Measurements from ENCODE around the gene LRRC37A3. TPM values are rescaled to one million over a fixed set of nuclear protein-coding genes. Genes with fewer than 3 reads are reported as not detected.
"Not testable (repeated sequence)": the region's sequence is repeated elsewhere in the genome, so short reads cannot be mapped to it uniquely, and the experiment has no call there.

The LRRC37A3 gene
- total and polyA plus RNA-seq, 5 donors = 2.0 to 11.2 (median 5.4) TPM

DNA sequence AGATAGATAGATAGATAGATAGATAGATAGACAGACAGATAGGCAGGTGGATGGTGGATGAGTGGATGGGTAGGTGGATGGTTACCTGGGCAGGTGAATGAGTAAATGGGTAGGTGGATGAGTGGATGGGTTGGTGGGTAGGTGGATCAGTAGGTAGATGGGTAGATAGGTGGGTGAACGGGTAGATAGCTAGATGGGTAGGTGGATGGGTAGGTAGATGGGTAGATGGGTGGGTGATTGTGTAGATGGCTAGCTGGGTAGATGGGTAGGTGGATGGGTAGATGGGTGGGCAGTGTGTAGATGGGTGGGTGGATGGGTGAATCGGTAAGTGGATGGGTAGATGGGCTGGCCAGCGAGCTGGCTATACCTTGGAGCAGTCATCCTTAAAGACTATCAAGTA is 21.8 kb upstream of the LRRC37A3 start:
- DNase-seq (no peak), ATAC-seq (no peak)
- no peak overlapping the region for H3K27ac ChIP-seq (ENCODE audit: low read length)
- H3K4me3 ChIP-seq (ENCODE audit: low read length) = no peak overlapping the region
- no peaks in the 10 kb centered on the region for H3K4me1 ChIP-seq (ENCODE audit: control insufficient read depth, insufficient read depth, low read length)
- no peaks in the 10 kb centered on the region for H3K9me3 ChIP-seq (ENCODE audit: control insufficient read depth, low read length)
- WGBS = 93% methylated on average over 3 of the region's 3 CpGs
- intact Hi-C loops (cut with DNase I) = no loop called here
- no peaks in the 10 kb centered on the region for H3K27me3 ChIP-seq (ENCODE audit: control insufficient read depth, insufficient read depth)

DNA sequence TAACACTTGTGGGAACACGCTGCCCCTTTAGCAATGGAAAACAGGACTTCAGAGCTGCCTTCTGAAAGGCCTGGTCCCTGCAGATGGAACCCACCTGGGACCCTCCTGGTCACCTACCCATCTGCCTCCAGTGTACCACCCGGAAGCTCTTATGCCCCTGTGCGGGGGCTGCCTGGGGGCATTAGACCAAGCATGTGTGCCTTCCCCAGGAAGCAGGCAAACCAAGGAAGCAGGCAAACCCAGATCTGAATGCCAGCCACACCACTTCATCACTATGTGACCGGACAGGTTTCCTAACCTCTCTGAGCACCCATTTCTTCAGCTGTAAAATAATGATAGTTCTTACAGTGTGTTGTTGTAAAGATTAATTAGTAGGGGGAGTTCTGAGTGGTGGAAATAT is 20.8 kb upstream of the LRRC37A3 start:
- intact Hi-C loops (cut with DNase I) = no loop called here
- Histone ChIP-seq H3K9me3 (ENCODE audit: control insufficient read depth, low read length) (no peaks in the 10 kb centered on the region), H3K4me3 (ENCODE audit: low read length) (no peak overlapping the region), H3K27ac (ENCODE audit: low read length) (no peak overlapping the region), H3K4me1 (ENCODE audit: control insufficient read depth, insufficient read depth, low read length) (no peaks in the 10 kb centered on the region), H3K27me3 (ENCODE audit: control insufficient read depth, insufficient read depth) (no peaks in the 10 kb centered on the region)
- ATAC-seq (no peak), DNase-seq (no peak)
- WGBS = 94% methylated on average over 4 of the region's 4 CpGs

GRCh38 chr17:64938925-64939474 is 19.7 kb upstream of the LRRC37A3 start:
- H3K27me3 ChIP-seq (ENCODE audit: control insufficient read depth, insufficient read depth) = no peaks in the 10 kb centered on the region
- H3K4me1 ChIP-seq (ENCODE audit: control insufficient read depth, insufficient read depth, low read length) = no peaks in the 10 kb centered on the region
- ATAC-seq (peak; percentile 66 to 76), DNase-seq (peak; percentile 47 to 82 (median 80))
- 38% methylated on average over 11 of the region's 11 CpGs for WGBS
- intact Hi-C loops (cut with DNase I) = no loop called here
- no peaks in the 10 kb centered on the region for H3K9me3 ChIP-seq (ENCODE audit: control insufficient read depth, low read length)
- H3K27ac ChIP-seq (ENCODE audit: low read length) = no peak overlapping the region
- H3K4me3 ChIP-seq (ENCODE audit: low read length) = no peak overlapping the region

DNA sequence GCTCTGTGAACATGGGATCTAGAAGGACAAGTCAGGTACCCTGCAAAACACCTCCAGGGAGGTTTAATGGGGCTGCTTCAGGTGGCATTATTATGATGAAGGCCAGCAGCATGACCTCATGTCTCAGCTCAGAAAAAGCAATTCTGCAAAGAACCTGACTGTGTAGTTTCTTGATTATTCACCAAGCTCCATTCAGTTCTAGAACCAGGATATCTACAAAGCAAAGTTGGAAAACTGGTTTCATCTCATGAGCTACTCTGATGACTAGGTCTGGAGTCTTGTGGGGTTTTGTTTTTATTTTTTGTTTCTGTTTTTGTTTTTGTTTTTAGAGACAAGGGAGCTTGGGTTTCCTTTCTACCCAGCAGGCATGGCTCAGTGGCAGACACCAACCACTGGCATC is 19.0 kb upstream of the LRRC37A3 start:
- no peaks in the 10 kb centered on the region for H3K4me1 ChIP-seq (ENCODE audit: control insufficient read depth, insufficient read depth, low read length)
- H3K9me3 ChIP-seq (ENCODE audit: control insufficient read depth, low read length) = no peaks in the 10 kb centered on the region
- ATAC-seq (no peak), DNase-seq (no peak)
- H3K4me3 ChIP-seq (ENCODE audit: low read length) = no peak overlapping the region
- intact Hi-C loops (cut with DNase I) = no loop called here
- H3K27me3 ChIP-seq (ENCODE audit: control insufficient read depth, insufficient read depth) = no peaks in the 10 kb centered on the region
- H3K27ac ChIP-seq (ENCODE audit: low read length) = no peak overlapping the region

- 88% methylated on average over 10 of the region's 10 CpGs for WGBS
- Histone ChIP-seq H3K9me3 (ENCODE audit: control insufficient read depth, low read length) (no peaks in the 10 kb centered on the region), H3K4me1 (ENCODE audit: control insufficient read depth, insufficient read depth, low read length) (no peaks in the 10 kb centered on the region), H3K4me3 (ENCODE audit: low read length) (no peak overlapping the region), H3K27ac (ENCODE audit: low read length) (no peak overlapping the region), H3K27me3 (ENCODE audit: control insufficient read depth, insufficient read depth) (no peaks in the 10 kb centered on the region)
- ATAC-seq (no peak), DNase-seq (no peak)
- intact Hi-C loops (cut with DNase I) = no loop called here
Measured at GRCh38 chr17:64936117-64936516, 16.8 kb upstream of the LRRC37A3 start.

DNA sequence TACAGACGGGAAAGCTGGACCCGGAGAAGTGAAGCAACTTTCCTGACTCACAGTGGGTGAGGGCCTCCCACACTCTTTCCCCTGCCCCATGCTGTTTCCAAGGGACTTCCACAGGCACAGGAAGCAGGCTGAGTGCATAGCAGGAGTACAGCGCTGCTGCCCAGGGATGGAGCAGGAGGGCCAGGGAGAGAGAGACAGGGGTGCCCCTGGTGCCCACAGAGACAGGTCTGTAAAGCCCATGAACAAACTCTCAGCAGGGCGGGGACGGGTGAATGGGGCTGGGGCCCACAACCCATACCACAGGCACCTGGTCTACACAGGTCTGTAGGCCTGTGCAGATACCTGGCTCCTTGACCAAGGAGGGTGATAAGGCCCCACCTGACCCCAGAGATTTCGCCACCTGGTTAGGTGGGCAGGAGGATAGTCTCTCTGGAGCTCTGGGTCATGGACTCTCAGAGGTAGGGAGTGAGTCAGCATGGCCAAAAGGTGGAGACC is 15.1 kb upstream of the LRRC37A3 start:
- H3K4me3 ChIP-seq (ENCODE audit: low read length); H3K9me3 ChIP-seq (ENCODE audit: control insufficient read depth, low read length); H3K27ac ChIP-seq (ENCODE audit: low read length); H3K27me3 ChIP-seq (ENCODE audit: control insufficient read depth, insufficient read depth); H3K4me1 ChIP-seq (ENCODE audit: control insufficient read depth, insufficient read depth, low read length); DNase-seq; intact Hi-C loops (cut with DNase I): not testable (repeated sequence)
- WGBS = 93% methylated on average over 6 of the region's 6 CpGs
- peak in 1 of 2 donors; percentile 20 for ATAC-seq

- ATAC-seq; H3K4me1 ChIP-seq (ENCODE audit: control insufficient read depth, insufficient read depth, low read length); H3K27me3 ChIP-seq (ENCODE audit: control insufficient read depth, insufficient read depth); H3K27ac ChIP-seq (ENCODE audit: low read length); H3K4me3 ChIP-seq (ENCODE audit: low read length); intact Hi-C loops (cut with DNase I); H3K9me3 ChIP-seq (ENCODE audit: control insufficient read depth, low read length); DNase-seq: not testable (repeated sequence)
- 88% methylated on average over 3 of the region's 3 CpGs for WGBS
Measured at GRCh38 chr17:64932850-64933249, 13.6 kb upstream of the LRRC37A3 start.

DNA sequence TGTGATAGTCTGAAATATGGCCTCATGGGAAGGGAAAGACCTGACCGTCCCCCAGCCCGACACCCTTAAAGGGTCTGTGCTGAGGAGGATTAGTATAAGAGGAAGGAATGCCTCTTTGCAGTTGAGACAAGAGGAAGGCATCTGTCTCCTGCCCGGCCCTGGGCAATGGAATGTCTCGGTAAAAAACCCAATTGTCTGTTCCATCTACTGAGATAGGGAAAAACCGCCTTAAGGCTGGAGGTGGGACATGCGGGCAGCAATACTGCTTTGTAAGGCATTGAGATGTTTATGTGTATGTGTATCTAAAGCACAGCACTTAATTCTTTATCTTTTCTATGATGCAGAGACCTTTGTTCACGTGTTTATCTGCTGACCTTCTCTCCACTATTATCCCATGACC is 11.1 kb upstream of the LRRC37A3 start:
- H3K9me3 ChIP-seq (ENCODE audit: control insufficient read depth, low read length); H3K4me1 ChIP-seq (ENCODE audit: control insufficient read depth, insufficient read depth, low read length); DNase-seq; ATAC-seq; H3K27ac ChIP-seq (ENCODE audit: low read length); H3K27me3 ChIP-seq (ENCODE audit: control insufficient read depth, insufficient read depth); H3K4me3 ChIP-seq (ENCODE audit: low read length); intact Hi-C loops (cut with DNase I): not testable (repeated sequence)
- 70% methylated on average over 7 of the region's 7 CpGs for WGBS

DNA sequence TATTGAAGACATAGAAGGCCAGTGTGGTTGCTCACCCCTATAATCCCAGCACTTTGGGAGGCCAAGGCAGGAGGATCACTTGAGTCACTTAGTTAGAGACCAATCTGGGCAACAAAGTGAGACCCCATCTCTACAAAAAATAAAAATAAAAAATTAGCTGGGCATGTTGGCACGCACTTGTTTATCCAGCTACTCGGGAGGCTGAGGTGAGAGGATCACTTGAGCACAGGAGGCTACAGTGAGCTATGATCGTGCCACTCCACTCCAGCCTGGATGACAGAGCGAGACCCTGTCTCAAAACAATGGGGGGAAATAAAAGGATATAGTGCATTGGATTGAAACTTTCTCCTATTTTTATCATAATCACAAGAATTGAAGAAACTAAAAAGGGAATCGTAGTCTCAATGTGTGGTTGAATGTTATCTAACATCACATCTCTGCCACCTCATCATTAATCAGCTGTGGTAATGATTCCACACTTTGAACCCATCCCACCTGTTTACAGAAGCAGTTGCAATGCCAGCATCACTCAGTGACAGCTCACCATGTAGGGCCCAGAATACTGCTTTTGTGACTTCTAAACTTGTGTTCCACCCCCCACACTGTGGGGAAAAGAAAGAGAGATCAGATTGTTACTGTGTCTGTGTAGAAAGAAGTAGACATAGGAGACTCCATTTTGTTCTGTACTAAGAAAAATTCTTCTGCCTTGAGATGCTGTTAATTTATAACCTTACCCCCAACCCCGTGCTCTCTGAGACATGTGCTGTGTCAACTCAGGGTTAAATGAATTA is 10.3 kb upstream of the LRRC37A3 start:
- 88% methylated on average over 6 of the region's 6 CpGs for WGBS
- H3K27ac ChIP-seq (ENCODE audit: low read length); H3K9me3 ChIP-seq (ENCODE audit: control insufficient read depth, low read length); H3K27me3 ChIP-seq (ENCODE audit: control insufficient read depth, insufficient read depth); ATAC-seq; DNase-seq; H3K4me3 ChIP-seq (ENCODE audit: low read length); intact Hi-C loops (cut with DNase I); H3K4me1 ChIP-seq (ENCODE audit: control insufficient read depth, insufficient read depth, low read length): not testable (repeated sequence)

DNA sequence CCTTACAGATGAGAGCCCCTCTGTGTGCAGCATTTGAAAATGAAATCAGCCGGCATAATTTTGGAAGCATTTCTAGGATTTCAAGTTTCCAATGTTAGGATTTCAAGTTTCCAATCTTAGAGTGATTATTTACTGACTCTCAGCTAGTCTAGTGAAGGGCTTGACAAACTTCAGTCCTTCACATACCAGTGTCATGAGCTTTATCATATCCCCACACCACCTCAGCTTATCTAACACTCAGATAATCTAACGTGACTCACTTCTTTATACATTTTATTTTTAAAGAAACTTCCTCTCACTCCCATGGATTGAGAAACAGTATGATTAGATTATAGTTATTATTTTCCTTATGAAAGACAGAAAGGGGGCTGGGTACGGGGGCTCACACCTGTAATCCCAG is 9.4 kb upstream of the LRRC37A3 start:
- intact Hi-C loops (cut with DNase I) = not testable (repeated sequence)

DNA sequence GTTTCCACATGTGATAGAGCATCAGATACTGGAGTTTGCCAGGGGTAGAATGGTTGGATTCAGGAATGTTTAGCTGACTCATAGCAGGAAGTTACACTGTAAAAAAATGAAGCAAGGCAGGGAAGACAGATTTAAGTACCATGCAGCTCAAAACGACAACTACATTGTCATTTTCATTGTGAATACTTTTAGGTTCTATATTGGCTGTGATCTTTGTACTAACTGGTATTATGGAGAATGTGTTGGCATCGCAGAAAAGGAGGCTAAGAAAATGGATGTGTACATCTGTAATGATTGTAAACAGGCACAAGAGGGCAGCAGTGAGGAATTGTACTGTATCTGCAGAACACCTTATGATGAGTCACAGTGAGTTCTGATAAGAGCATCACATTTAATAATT is 8.2 kb upstream of the LRRC37A3 start:
- not testable (repeated sequence) for DNase-seq

More for the DNA sequence above, 9.4 kb upstream of the LRRC37A3 start:
- not testable (repeated sequence) for H3K4me3 ChIP-seq (ENCODE audit: low read length); H3K27ac ChIP-seq (ENCODE audit: low read length); ATAC-seq; H3K27me3 ChIP-seq (ENCODE audit: control insufficient read depth, insufficient read depth); H3K4me1 ChIP-seq (ENCODE audit: control insufficient read depth, insufficient read depth, low read length); H3K9me3 ChIP-seq (ENCODE audit: control insufficient read depth, low read length); DNase-seq
- 74% methylated on average over 3 of the region's 3 CpGs for WGBS

More for the DNA sequence above, 8.2 kb upstream of the LRRC37A3 start:
- H3K27me3 ChIP-seq (ENCODE audit: control insufficient read depth, insufficient read depth); H3K9me3 ChIP-seq (ENCODE audit: control insufficient read depth, low read length); H3K27ac ChIP-seq (ENCODE audit: low read length); H3K4me3 ChIP-seq (ENCODE audit: low read length); intact Hi-C loops (cut with DNase I); H3K4me1 ChIP-seq (ENCODE audit: control insufficient read depth, insufficient read depth, low read length): not testable (repeated sequence)
- 2% methylated on average over 2 of the region's 2 CpGs for WGBS
- peak; percentile 72 to 81 for ATAC-seq
